Stimulated activated CD8-positive, alpha-beta memory T cell treated with anti-CD3 and anti-CD28 coated beads, Interleukin-15, amount 100 ng/mL, for 24 hours (primary cell): ENCODE results near the gene RAD54L.
"Not testable (repeated sequence)": the region's sequence is repeated elsewhere in the genome, so short reads cannot be mapped to it uniquely, and the experiment has no call there.

ENCODE experiments used
- DNase-seq: peaks from one replicate; pipeline ENCODE4 v3.0.0-alpha.2; 2020; ENCODE audit warnings: low read depth

RAD54L gene

DNA sequence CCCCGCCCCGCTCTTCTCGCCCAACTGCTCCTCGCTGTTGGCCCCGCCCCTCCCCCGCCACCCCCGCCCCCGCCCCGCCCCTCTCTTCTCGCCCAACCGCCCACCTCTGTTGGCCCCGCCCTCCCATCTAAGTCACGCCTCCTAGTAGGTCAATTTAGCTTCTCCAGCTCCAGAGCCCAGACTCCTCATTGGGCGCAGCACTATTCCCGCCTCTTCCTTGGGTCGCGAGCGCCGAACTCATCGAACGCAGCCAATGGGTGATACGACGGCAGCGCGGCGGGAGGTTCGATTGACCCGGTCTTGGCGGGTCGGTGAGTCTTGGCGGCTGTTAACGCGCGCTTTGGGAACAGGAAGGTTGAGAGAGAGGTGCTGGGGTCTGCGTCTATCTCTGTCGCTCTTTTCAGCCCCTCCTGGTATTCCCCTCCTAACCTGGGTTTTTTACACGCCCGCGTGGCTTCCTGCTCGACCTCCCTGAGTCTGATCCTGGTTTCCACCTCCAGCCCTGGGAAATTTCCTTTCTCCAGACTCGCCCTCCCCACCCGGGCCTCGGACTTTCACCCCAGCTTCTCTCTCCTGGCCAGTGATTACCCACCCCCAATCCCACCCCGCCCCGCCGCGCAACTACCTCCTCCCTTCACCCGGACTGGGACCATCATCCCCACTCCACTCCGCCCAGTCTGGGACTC is at the start of gene RAD54L:
Gene RAD54L (plus strand): TSS at position 328 of the 686 bp plus-strand sequence. CDS start 643 bp downstream, outside the sequence.
- DNase-seq: peak; percentile 80

DNA sequence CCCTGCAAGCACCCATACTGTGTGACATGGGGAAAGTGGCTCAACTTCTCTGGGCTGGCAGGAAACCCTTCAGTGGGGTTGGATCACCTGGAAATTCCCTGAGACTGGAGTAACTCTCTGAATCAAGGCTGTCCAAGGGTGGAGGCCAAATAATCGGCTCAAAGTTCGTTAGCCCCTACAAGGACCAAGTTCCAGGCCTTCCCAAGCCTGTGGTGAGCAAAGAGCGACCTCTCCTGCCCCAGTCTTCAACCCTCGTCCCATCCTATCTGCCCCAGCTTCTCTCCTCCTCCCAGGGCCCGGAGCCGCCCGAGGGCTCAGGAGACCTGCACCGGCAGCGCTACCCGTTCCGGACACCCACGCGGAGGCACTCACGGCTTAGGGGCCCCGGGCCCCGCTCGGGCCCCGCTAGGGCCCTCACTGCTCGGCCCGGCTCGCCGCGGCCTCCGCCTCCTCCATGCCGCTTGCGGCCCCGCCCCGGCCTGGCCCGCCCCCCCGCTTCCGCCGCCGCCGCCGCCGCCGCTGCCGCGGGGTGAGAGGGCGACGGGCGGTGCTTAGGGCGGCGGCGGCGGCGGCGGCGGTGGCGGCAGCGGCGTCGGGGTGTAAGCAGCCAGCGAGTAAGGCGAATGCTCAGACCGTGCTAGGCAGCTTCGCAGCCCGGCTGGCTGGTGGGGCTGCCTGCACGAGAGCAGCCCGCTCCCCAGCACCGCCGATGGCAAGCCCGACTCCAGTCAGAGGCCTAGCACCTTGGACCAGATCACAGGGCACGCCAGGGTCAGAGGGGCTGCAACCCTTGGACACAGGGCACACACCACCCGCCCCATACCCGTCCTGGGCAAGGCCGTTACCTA is 49.4 kb upstream of the RAD54L start, which contains the start of gene POMGNT1:
Gene POMGNT1 (minus strand): TSS at position 471 of the 848 bp plus-strand sequence. CDS start 613 bp downstream, outside the sequence.
- peak; percentile 63 for DNase-seq

DNA sequence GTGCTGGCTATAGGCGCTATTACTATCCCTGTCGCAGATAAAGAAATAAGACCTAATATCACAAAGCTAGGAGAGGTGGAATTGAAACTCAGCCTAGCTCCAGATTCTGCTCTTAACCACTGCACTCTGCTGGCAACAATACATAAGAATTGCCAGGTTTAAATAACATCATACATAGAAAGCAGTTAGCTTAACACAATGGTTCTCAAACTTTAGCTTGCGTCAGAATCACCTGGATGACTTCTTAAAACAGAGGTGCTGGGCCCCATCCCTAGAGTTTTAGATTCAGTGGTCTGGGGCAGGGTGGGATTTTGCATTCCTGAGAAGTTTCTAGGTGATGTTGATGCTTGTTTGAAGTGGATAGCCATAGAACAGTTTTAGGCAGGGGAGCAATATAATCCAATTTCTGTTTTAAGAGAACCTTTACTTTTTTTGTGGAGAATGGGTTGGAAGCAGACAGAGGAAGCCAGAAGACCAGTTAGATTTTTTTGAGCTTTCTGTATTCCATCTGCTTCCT is 48.3 kb upstream of the RAD54L start:
- no peak for DNase-seq

DNA sequence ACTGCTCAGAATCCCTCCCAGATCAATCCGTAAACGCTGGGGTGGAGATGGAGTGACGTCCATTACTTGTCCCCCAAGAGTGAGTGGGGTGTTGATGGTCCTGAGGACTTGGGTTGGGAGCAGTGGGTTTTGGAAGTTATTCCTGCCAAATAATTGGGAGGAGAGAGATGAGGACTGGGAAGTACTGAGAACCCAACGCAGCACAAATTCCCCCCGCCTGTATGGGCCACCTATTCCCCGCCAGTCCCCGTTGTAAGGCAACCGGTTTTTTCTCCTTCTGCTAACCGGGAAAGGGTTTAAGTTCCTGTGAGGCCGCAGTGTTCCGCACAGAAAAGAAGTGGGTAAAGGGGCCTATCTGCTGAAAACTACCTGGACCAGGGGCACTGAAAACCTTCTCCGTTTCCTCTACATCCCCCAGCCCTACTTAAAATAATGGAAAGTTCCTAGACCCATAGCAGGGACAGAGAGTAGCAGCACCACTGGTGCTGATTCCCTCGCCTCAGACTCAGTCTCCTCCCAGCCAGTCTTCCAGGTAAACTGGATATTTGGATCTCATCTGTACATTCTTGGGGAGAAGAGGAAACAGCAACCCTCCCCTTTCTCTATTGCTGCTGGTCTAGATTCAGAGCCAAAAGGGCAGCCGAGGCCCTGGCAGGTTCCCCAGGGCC is 43.7 kb upstream of the RAD54L start:
- DNase-seq: no peak

DNA sequence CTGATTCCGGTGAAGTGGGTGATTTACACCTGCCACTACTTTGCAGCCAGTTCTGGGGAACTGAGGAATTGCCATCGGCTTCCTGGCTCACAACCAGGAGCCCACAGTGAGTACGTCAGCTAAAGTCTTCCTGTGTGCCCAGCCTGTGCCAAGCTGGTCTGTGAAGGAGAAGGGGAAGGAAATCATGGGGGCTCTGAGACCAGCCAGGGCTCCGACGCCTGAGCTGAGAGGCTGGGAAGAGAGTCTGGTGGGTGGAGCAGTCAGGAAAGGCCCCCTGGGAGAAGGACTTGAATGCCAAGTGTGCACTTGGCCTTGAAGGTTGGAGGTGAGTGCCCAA is 43.2 kb upstream of the RAD54L start:
- DNase-seq: no peak

DNA sequence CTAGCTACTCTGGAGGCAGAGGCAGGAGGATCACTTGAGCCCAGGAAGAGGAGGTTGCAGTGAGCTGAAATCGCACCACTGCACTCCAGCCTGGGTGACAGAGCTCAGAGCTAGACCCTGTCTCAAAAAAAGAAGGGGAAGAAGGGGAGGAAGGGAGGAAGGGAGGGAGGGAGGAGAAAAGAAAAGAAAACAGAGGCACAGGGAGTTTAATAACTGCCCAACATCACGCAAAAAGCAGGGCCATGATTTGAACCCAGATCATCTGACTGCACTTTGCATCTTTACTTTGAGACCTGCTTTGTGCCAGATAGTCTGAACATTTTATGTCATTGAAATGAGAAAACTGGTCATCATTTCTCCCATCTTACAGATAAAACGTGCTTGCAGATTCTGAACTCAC is 42.4 kb upstream of the RAD54L start:
- DNase-seq: no peak

DNA sequence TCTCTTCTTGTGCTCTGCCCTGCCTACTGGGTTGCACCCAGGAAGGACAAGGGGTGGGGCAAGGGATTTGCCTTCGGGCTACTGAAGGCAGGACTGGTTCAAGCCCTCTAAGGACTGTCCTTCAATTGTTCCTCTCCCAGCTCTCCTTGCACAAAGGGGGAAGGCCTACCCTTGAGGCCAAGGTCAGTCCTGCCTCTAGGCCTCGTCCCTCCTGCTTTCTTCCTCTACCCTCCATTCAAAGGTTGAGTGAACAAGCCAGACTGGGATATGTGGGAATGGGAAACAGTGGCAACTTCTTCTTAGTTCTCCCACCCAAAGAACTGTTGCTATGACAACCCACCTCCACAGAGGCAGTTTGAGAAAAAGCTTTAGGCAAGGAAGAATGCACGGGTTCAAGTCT is 41.8 kb upstream of the RAD54L start:
- DNase-seq: no peak

DNA sequence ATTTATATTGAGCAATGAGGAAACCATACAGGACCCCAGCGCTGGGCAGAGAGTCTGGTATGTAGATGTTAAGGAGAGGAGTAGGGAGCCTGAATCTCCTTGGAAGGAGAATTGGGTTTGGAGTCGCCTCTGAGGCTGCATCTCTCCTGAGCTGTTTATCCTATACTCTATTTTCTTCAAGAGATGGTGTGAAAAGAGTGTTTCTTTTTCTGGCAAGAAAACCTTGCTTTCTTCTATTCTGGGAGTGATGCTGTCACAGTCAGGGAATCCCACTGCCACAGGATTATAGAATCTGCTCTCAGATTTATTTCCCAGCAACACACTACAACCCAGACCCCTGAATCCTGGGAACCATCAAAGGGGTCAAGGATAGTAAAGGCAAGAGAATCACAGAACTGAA is 41.2 kb upstream of the RAD54L start:
- DNase-seq: no peak

DNA sequence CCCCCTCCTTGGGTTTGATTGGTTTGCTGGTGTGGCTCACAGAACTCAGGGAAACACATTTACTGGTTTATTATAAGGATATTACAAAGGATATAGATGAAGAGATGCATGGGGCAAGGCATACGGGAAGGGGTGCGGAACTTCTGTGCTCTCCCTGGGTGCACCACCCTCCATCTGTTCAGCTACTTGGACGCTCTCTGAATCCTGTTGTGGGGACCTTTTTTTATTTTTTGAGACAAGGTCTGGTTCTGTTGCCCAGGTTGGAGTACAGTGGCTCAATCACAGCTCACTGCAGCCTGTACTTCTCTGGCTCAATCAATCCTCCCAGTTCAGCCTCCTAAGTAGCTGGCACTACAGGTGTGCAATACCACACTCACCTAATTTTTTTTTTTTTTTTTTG is 37.0 kb upstream of the RAD54L start:
- DNase-seq: no peak

DNA sequence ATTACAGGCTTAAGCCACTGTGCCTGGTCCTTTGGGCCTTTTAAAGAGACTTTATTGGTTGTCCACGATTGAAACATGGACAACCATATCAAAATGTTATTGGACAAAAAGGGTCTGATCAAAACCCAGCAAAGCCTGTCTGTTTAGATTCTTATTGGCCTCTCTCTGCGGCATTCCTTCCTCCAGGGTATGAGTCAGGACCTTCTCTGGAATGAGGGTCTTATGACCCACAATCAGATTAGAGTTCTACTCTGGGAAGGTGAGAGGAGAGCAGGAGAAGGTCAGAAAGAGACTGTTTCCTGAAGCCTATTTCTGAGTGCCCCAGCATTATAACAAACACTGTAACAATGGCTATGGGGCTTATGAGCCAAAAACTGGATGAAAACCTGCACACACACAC is 36.5 kb upstream of the RAD54L start:
- DNase-seq: no peak

DNA sequence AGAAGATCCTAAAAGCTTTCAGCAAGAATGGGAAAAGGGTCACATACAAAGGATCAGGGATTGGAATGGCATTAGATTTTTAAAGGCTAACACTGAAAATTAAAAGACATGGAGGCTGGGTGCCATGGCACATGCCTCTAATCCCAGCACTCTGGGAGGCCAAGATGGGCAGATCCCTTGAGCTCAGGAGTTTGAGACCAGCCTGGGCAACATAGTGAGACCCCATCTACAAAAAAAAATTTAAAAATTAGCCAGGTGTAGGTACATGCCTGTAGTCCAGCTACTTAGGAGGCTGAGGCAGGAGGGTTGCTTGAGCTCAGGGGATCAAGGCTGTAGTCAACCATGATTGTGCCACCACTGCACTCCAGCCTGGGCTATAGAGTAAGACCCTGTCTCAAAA is 32.1 kb upstream of the RAD54L start:
- DNase-seq: no peak

DNA sequence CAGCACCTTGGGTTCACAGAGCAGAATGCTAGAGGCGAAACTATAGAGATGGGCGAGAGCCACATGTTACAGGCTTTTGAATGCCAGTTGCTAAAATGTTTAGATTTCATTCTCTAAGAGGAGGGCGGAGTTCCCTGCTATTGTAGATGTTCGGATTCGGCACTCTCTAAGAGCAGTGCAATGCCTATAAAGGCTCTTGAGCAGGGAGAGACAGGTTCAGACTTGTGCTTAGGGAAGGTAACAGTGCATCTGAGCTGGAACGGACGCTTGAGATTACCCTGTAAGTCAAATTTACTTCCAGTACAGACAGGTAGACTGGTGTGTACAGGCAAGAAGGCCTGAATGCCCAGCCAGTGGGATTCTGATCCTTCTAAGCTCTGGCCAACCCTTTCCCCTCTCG is 29.1 kb upstream of the RAD54L start:
- no peak for DNase-seq

DNA sequence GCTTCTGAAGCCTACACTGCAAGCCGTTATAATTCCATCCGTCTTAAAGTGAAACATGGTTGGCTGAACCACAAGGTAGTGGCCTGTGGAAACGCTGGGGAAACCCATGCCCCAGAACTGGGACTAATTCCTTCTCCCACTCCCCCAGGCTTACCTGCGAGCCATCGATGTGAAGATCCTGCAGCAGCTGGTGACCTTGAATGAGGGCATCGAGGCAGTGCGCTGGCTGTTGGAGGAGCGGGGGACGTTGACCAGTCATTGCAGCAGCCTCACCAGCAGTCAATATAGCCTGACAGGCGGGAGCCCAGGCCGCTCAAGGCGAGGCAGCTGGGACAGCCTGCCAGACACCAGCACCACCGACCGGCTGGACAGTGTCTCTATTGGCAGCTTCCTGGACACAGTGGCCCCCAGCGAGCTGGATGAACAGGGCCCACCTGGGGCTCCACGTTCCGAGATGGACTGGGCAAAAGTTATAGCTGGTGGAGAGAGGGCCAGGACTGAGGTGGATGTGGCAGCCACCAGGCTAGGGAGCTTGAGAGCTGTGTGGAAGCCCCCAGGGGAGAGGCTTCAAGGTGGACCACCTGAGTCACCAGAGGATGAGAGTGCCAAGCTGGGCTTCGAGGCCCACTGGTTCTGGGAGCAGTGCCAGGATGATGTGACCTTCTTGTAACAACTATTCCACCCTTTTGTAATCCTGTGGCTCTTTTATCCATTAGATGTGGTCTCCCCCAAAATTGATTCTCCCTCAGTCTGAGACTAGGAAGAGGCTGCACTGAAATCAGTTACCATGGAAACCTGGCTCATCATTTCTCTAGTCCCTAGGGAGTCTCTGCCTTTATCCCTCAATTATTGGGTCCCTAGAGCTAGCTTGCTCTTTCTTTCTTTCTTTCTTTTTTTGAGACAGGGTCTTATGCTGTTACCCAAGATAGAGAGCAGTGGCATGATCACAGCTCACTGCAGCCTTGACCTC is 27.7 kb upstream of the RAD54L start:
- no peak for DNase-seq

DNA sequence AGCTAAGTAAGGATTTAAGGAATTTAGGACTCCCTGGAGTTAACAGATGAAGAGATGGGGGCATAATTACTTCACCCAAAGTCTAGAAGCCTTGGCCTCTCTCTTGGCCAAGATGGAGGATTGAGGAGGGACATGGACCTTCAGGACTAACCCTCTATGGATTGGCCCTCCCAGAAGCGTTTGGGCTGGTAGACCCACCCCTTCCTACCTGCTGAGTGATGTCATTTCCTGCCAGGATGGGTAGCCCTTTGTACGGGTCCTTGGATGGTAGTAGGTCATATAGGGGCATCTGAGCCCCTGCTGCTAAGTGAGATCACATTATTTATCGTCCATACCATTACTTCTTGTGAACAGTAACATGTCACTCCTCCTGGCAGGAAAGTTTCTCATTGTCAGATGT is 26.8 kb upstream of the RAD54L start:
- DNase-seq: no peak

DNA sequence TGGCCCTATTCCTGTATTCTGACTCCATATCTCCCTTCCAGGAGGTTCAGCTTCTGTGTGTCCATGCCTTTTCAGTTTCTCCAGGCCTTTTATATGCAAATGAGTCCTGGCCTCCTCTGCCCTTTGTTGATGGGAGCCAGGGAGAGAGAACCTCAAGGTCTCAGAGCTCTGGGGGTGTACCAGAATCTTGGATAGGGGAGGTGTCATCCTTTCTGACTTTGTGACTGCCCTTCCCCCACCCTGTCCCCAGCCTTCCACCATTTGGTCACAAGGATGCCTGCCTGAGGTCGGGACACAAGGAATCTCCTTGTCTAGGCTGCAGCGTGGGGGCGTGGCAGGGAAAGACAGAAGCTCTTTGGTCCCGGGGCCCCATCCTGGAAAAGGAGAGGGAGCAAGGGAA is 25.8 kb upstream of the RAD54L start:
- DNase-seq: no peak

DNA sequence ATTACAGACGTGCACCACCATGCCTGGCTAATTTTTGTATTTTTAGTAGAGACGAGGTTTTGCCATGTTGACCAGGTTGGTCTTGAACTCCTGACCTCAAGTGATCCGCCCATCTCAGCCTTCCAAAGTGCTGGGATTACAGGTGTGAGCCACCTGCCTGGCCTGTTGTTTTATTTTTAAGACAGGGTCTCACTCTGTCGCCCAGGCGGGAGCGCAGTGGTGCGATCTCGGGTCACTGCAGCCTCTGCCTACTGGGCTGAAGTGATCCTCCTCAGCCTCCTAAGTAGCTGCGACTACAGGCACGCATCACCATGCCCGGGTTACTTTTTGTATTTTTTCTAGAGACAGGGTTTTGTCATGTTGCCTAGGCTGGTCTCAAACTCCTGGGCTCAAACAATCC is 24.5 kb upstream of the RAD54L start:
- not testable (repeated sequence) for DNase-seq

DNA sequence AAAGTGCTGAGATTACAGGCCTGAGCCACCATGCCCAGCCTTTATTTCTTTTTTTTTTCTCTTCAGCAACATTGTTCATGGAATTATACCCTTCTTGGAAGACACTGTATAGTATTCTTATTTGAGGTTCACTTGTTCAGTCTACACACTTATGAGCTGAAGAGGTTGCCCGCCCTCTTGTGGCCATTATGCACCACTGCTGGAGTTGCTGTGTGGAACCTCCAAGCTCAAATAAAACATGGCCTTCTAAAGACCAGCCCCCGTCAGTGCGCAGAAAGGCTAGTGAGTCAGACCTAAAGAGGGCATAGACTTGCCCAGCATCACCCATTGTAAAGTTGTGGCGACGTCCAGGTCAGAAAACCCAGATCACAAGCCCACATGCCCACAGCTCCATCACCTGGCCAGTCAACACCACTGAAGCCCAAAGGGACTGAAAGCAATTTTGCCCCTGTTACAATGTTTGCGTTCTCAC is 24.1 kb upstream of the RAD54L start:
- DNase-seq: no peak

DNA sequence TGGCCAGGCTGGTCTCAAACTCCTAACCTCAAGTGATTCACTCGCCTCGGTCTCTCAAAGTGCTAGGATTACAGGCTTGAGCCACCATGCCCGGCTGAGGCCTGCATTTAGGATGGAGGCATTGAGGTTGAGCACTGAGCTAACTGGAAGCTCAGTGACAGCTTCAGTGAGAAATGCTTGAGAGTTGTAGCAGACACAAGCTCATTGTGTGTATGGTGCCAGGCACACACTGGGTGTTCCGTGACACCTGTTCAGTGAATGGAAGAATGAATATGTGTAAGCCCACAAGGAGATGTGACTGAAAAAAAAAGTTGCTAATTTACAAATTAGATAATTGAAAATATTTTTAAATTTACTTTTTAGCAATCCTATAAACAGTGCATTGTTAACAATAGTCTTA is 22.6 kb upstream of the RAD54L start:
- no peak for DNase-seq

DNA sequence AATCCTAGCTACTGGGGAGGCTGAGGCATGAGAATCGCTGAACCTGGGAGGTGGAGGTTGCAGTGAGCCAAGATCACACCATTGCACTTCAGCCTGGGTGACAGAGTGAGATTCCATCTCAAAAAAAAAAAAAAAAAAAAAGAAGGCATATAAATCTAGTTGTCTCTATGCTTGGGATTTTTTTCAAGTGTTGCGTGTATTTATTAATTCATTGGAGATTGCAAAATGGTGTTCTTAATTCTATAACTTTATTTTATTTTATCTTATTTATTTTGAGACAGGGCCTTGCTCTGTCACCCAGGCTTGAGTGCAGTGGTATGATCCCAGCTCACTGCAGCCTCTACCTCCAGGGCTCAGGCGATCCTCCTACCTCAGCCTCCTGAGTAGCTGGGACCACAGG is 16.3 kb upstream of the RAD54L start:
- DNase-seq: not testable (repeated sequence)

DNA sequence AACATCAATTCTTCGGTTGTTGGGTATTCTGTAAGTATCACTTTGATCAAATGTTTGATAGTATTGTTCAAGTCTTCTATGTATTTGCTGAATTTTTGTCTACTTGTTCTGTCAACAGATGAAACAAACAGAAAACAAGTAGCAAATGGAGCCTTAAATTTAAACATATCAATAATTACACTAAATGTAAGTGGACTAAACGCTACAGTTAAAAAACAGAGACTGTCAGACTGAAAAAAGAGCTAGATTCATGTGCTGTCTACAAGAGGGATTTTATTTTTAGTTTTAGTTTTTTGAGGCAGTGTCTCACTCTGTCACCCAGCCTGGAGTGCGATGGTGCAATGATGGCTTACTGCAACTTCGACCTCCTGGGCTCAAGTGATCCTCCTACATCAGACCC is 10.7 kb upstream of the RAD54L start:
- DNase-seq: no peak

DNA sequence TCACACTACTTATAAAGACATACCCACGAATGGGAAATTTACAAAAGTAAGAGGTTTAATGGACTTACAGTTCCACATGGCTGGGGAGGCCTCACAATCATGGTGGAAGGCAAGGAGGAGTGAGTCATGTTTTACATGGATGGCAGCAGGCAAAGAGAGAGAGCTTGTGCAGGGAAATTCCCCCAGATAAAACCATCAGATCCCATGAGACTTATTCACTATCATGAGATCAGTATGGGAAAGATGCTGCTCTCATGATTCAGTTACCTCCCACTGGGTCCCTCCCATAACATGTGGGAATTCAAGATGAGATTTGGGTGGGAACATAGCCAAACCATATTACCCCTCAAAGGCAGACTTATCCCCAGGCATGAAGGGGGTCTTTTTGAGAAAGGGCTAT is 8.7 kb upstream of the RAD54L start:
- not testable (repeated sequence) for DNase-seq
